ENCODE results near the gene FYN.

The FYN gene

DNA sequence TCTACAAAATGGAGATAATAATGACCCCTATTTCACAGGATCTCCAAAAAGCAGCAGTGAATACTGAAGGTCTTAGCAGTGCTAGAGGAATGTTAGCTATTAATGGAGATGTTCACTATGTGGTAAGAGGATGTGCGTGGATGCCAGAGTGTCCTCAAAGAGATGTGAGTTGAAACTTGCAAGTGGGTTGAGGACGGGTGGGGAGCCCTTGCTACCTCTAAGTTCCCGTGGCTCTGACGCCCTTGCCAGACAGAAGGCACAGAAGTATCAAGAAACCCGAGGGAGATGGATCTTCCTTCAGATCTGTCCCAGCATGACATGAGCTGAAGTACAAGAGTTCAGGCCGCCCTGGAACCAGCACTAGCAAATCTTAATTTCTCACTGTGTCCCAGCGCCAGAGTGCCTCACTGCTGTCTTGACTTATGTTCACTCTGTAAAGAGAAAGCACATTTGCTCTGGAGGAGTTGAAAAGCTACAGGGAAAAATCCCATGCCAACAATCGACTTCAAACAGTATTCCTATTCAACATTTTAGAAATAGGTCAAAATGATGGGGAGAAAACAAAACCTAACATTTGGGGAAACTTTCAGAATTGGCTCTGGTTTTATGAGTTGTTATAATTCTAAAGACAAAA lies 59.5 kb downstream of the FYN start:
- H3K9me3 Mint-ChIP-seq: no peaks in the 10 kb centered on the region
- H3K36me3 Mint-ChIP-seq: peaks cover 44% of the 10 kb centered on the region
- peak overlapping the region; percentile 93 for H3K27ac Mint-ChIP-seq
- H3K27me3 Mint-ChIP-seq: no peaks in the 10 kb centered on the region
- peaks cover 87% of the 10 kb centered on the region for H3K4me1 Mint-ChIP-seq
- H3K4me3 Mint-ChIP-seq: peak overlapping the region; percentile 71

- H3K36me3 Mint-ChIP-seq: peaks cover 47% of the 10 kb centered on the region
- peak overlapping the region; percentile 71 for H3K4me3 Mint-ChIP-seq
- H3K27ac Mint-ChIP-seq: peak overlapping the region; percentile 93
- no peaks in the 10 kb centered on the region for H3K9me3 Mint-ChIP-seq
- H3K4me1 Mint-ChIP-seq: peaks cover 87% of the 10 kb centered on the region
- H3K27me3 Mint-ChIP-seq: no peaks in the 10 kb centered on the region
Measured at GRCh38 chr6:111813237-111813636, 60.0 kb downstream of the FYN start.

DNA sequence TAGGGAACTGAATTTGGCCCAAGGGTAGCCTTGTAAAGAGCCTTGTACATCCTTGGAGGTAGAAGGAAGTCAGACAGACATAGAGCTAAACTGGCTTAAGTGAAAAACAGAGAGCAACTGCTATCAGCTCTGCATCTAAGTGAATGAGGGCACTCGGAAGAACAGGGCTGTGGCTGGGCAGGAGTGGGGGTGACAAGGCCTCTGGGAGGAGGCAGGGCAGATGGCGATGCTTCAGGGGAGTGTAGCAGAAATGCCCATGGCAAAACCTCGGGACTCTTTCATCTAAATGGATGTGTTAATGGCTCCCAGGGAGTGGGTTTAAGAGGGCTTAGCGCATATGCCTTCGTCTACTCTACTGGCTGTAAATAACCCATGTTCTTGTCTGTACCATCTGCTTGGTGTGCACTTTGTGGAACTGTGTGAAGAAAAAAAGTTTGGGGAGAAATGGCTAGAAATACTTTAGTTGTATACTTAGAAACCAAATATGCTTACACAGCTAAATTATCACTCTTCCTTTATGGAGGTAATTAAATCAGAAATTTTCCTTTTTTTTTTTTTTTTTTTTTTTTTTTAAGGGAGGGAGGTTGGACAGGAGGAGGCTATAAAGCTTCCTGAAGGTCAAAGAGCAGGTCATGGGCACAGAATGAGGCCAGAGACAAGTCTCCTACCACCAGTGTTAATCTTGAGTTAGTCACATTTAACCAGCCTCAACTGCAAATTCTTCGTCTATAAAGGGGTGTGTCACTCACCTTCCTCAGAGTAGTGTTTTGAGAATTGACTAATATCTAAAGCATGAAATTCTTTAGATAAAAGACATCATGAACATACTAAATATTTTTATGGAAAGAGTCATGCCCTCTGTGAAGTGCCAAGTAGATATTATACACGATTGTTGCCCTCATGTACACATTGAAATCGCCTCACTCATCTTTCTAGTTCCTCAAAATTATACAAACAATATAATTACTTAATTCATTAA lies 60.9 kb downstream of the FYN start:
- Mint-ChIP-seq H3K4me3 (peak overlapping the region; percentile 80), H3K4me1 (peaks cover 87% of the 10 kb centered on the region), H3K27me3 (no peaks in the 10 kb centered on the region), H3K9me3 (no peaks in the 10 kb centered on the region), H3K36me3 (peaks cover 45% of the 10 kb centered on the region), H3K27ac (peak overlapping the region; percentile 93)

- H3K27ac Mint-ChIP-seq: peak overlapping the region; percentile 93
- no peaks in the 10 kb centered on the region for H3K27me3 Mint-ChIP-seq
- H3K9me3 Mint-ChIP-seq: no peaks in the 10 kb centered on the region
- peaks cover 47% of the 10 kb centered on the region for H3K36me3 Mint-ChIP-seq
- H3K4me1 Mint-ChIP-seq: peaks cover 92% of the 10 kb centered on the region
- peak overlapping the region; percentile 80 for H3K4me3 Mint-ChIP-seq
Measured at GRCh38 chr6:111810294-111811131, 62.7 kb downstream of the FYN start.

GRCh38 chr6:111809766-111810165 lies 63.5 kb downstream of the FYN start:
- Mint-ChIP-seq H3K4me1 (peaks cover 92% of the 10 kb centered on the region), H3K27me3 (no peaks in the 10 kb centered on the region), H3K36me3 (peaks cover 48% of the 10 kb centered on the region), H3K27ac (peak overlapping the region; percentile 93), H3K4me3 (peak overlapping the region; percentile 80), H3K9me3 (no peaks in the 10 kb centered on the region)

GRCh38 chr6:111809264-111809663 lies 64.0 kb downstream of the FYN start:
- H3K27me3 Mint-ChIP-seq: no peaks in the 10 kb centered on the region
- H3K4me3 Mint-ChIP-seq: peak overlapping the region; percentile 32
- H3K27ac Mint-ChIP-seq: peak overlapping the region; percentile 88
- no peaks in the 10 kb centered on the region for H3K9me3 Mint-ChIP-seq
- H3K4me1 Mint-ChIP-seq: peaks cover 97% of the 10 kb centered on the region
- peaks cover 49% of the 10 kb centered on the region for H3K36me3 Mint-ChIP-seq

GRCh38 chr6:111808493-111808892 lies 64.8 kb downstream of the FYN start:
- Mint-ChIP-seq H3K27ac (peak overlapping the region; percentile 99), H3K27me3 (no peaks in the 10 kb centered on the region), H3K4me3 (peak overlapping the region; percentile 32), H3K36me3 (peaks cover 43% of the 10 kb centered on the region), H3K4me1 (peaks cover 98% of the 10 kb centered on the region), H3K9me3 (no peaks in the 10 kb centered on the region)

- peak overlapping the region; percentile 99 for H3K27ac Mint-ChIP-seq
- peaks cover 98% of the 10 kb centered on the region for H3K4me1 Mint-ChIP-seq
- no peaks in the 10 kb centered on the region for H3K27me3 Mint-ChIP-seq
- peak overlapping the region; percentile 77 for H3K4me3 Mint-ChIP-seq
- H3K9me3 Mint-ChIP-seq: no peaks in the 10 kb centered on the region
- H3K36me3 Mint-ChIP-seq: peaks cover 38% of the 10 kb centered on the region
Measured at GRCh38 chr6:111806561-111807497, 66.4 kb downstream of the FYN start.

- H3K27ac Mint-ChIP-seq: peak overlapping the region; percentile 99
- H3K4me3 Mint-ChIP-seq: peak overlapping the region; percentile 77
- H3K4me1 Mint-ChIP-seq: peaks cover 98% of the 10 kb centered on the region
- no peaks in the 10 kb centered on the region for H3K27me3 Mint-ChIP-seq
- H3K9me3 Mint-ChIP-seq: no peaks in the 10 kb centered on the region
- peaks cover 37% of the 10 kb centered on the region for H3K36me3 Mint-ChIP-seq
Measured at GRCh38 chr6:111806165-111806547, 67.1 kb downstream of the FYN start.

GRCh38 chr6:111805511-111806164 lies 67.6 kb downstream of the FYN start:
- no peaks in the 10 kb centered on the region for H3K27me3 Mint-ChIP-seq
- H3K36me3 Mint-ChIP-seq: peaks cover 37% of the 10 kb centered on the region
- peak overlapping the region; percentile 99 for H3K27ac Mint-ChIP-seq
- H3K4me3 Mint-ChIP-seq: peak overlapping the region; percentile 77
- H3K4me1 Mint-ChIP-seq: peaks cover 98% of the 10 kb centered on the region
- H3K9me3 Mint-ChIP-seq: no peaks in the 10 kb centered on the region

DNA sequence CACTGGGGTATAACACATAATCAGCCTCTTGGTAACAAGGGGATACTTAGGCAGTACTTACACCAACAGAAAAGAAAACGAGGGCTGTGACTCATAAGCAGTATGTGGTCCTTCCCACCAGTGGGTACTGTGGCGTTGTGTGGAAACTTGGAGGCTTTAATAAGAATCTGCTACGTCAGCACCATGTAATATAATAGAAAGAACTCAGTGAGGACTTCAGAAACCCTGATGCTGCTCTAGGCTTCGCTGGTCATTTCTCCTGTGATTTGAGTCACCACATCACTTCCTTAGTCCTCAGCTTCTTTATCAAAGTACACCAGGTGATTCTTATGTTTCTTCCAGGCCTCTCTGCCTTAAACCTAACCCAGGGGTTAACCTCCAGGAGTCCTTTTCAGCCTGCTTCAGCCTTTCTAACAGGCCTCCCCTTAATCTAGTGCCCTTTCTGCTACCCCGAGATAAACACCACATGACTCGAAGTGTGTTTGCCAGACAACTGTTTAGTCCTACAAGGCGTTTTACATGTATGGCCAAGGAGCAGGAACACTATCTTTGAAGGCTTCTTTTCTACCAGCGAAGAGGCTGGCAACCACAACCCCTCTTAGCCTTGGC lies 68.5 kb downstream of the FYN start:
- H3K4me3 Mint-ChIP-seq: peak overlapping the region; percentile 76
- no peaks in the 10 kb centered on the region for H3K27me3 Mint-ChIP-seq
- peaks cover 98% of the 10 kb centered on the region for H3K4me1 Mint-ChIP-seq
- no peaks in the 10 kb centered on the region for H3K9me3 Mint-ChIP-seq
- H3K36me3 Mint-ChIP-seq: peaks cover 39% of the 10 kb centered on the region
- peak overlapping the region; percentile 99 for H3K27ac Mint-ChIP-seq

GRCh38 chr6:111803804-111804203 lies 69.4 kb downstream of the FYN start:
- Mint-ChIP-seq H3K9me3 (no peaks in the 10 kb centered on the region), H3K4me3 (peak overlapping the region; percentile 85), H3K36me3 (peaks cover 43% of the 10 kb centered on the region), H3K4me1 (peaks cover 100% of the 10 kb centered on the region), H3K27me3 (no peaks in the 10 kb centered on the region), H3K27ac (peak overlapping the region; percentile 97)

- Mint-ChIP-seq H3K36me3 (peaks cover 39% of the 10 kb centered on the region), H3K4me3 (peak overlapping the region; percentile 85), H3K4me1 (peaks cover 100% of the 10 kb centered on the region), H3K27ac (peak overlapping the region; percentile 97), H3K27me3 (no peaks in the 10 kb centered on the region), H3K9me3 (no peaks in the 10 kb centered on the region)
Measured at GRCh38 chr6:111803371-111803770, 69.9 kb downstream of the FYN start.
